ENCODE data around the gene BCKDHB. TPM values are rescaled to one million over a fixed set of nuclear protein-coding genes. Genes with fewer than 3 reads are reported as not detected.

BCKDHB gene
- total and polyA plus RNA-seq, 2 donors (not counting 1 experiment from before 2014, with no cell fraction given): 9.6 to 20.1 TPM

- no peak overlapping the region for H3K4me3 Mint-ChIP-seq
- Histone ChIP-seq H3K4me2 (replicated peaks; ENCODE audit: low read depth, low read length, poor library complexity, severe bottlenecking) (no peak overlapping the region), H3K4me1 (ENCODE audit: control insufficient read depth in 2 of 2, insufficient read depth in 2 of 2, low read length in 2 of 2) (peaks cover 7 to 12% of the 10 kb centered on the region in 2 donors), H4K20me1 (ENCODE audit: control insufficient read depth, insufficient read depth, low read length, poor library complexity, severe bottlenecking) (no peaks in the 10 kb centered on the region), H3K27me3 (replicated peaks in 1 of 4; ENCODE audit: control extremely low read depth in 1 of 4, control insufficient read depth in 3 of 4, insufficient read depth in 4 of 4, low read length in 3 of 4) (no peaks in the 10 kb centered on the region), H3K27ac (ENCODE audit: low read length in 2 of 2) (no peak overlapping the region), H3K9me3 (ENCODE audit: control extremely low read depth in 1 of 3, control insufficient read depth in 2 of 3, insufficient read depth in 1 of 3, low read length in 2 of 3) (no peaks in the 10 kb centered on the region), H3K36me3 (replicated peaks in 1 of 2; ENCODE audit: control extremely low read depth in 1 of 2, control insufficient read depth in 1 of 2, extremely low read depth in 1 of 2, insufficient read depth in 2 of 2, low read length in 1 of 2) (peaks cover 0 to under 1% of the 10 kb centered on the region in 2 experiments), H3K4me3 (ENCODE audit: control extremely low read depth in 1 of 5, extremely low read depth in 1 of 5, insufficient read depth in 1 of 5, low read depth in 2 of 5, low read length in 4 of 5) (no peak overlapping the region), H3K79me2 (ENCODE audit: control insufficient read depth, insufficient read depth, low read length) (no peaks in the 10 kb centered on the region), H3K9ac (ENCODE audit: low read length) (no peak overlapping the region), H2AFZ (ENCODE audit: insufficient read depth, low read depth, low read length, poor library complexity, severe bottlenecking) (no peak overlapping the region)
- peaks cover 7% of the 10 kb centered on the region for H3K4me1 Mint-ChIP-seq
- H3K27me3 Mint-ChIP-seq: no peaks in the 10 kb centered on the region
- ChIA-PET POLR2A (no interaction called here), CTCF (no interaction called here)
- WGBS (ENCODE audit: insufficient coverage): 100% methylated on average over 1 of the region's 1 CpG
- no peak overlapping the region for H3K27ac Mint-ChIP-seq
- no peak for TF ChIP-seq EZH2 (IDR thresholded peaks at IDR 0.05; ENCODE audit: borderline replicate concordance, insufficient read depth, low read depth, low read length, poor library complexity, severe bottlenecking)
- TF ChIP-seq CTCF (IDR thresholded peaks at IDR 0.05): no peak
- intact Hi-C loops (cut with micrococcal nuclease): no loop called here
- DNase-seq: no peak
- H3K9me3 Mint-ChIP-seq (ENCODE audit: insufficient read depth): no peaks in the 10 kb centered on the region
- no peak for ATAC-seq (ENCODE audit: low read depth)
Observed at GRCh38 chr6:80161434-80161833, 55.0 kb downstream of the BCKDHB start.

GRCh38 chr6:80163754-80164187 is 57.3 kb downstream of the BCKDHB start:
- Histone ChIP-seq H2AFZ (ENCODE audit: insufficient read depth, low read depth, low read length, poor library complexity, severe bottlenecking) (peak overlapping the region; percentile 62), H3K4me3 (ENCODE audit: control extremely low read depth in 1 of 5, extremely low read depth in 1 of 5, insufficient read depth in 1 of 5, low read depth in 2 of 5, low read length in 4 of 5) (no peak overlapping the region), H3K27ac (ENCODE audit: low read length in 2 of 2) (no peak overlapping the region), H3K9ac (ENCODE audit: low read length) (peak overlapping the region; percentile 10), H3K4me2 (replicated peaks; ENCODE audit: low read depth, low read length, poor library complexity, severe bottlenecking) (peak overlapping the region; percentile 45), H3K4me1 (ENCODE audit: control insufficient read depth in 2 of 2, insufficient read depth in 2 of 2, low read length in 2 of 2) (peaks cover 7 to 12% of the 10 kb centered on the region in 2 donors), H3K9me3 (ENCODE audit: control extremely low read depth in 1 of 3, control insufficient read depth in 2 of 3, insufficient read depth in 1 of 3, low read length in 2 of 3) (no peaks in the 10 kb centered on the region), H3K36me3 (replicated peaks in 1 of 2; ENCODE audit: control extremely low read depth in 1 of 2, control insufficient read depth in 1 of 2, extremely low read depth in 1 of 2, insufficient read depth in 2 of 2, low read length in 1 of 2) (peaks cover 0 to 9% of the 10 kb centered on the region in 2 experiments), H3K27me3 (replicated peaks in 1 of 4; ENCODE audit: control extremely low read depth in 1 of 4, control insufficient read depth in 3 of 4, insufficient read depth in 4 of 4, low read length in 3 of 4) (no peaks in the 10 kb centered on the region), H4K20me1 (ENCODE audit: control insufficient read depth, insufficient read depth, low read length, poor library complexity, severe bottlenecking) (no peaks in the 10 kb centered on the region), H3K79me2 (ENCODE audit: control insufficient read depth, insufficient read depth, low read length) (no peaks in the 10 kb centered on the region)
- H3K4me1 Mint-ChIP-seq: peaks cover 7% of the 10 kb centered on the region
- CTCF ChIA-PET: no interaction called here
- no peaks in the 10 kb centered on the region for H3K9me3 Mint-ChIP-seq (ENCODE audit: insufficient read depth)
- DNase-seq (peak; percentile 38), ATAC-seq (ENCODE audit: low read depth) (peak; percentile 68)
- H3K4me3 Mint-ChIP-seq: no peak overlapping the region
- 6% methylated on average over 3 of the region's 3 CpGs for WGBS (ENCODE audit: insufficient coverage)
- POLR2A ChIA-PET: no interaction called here
- TF ChIP-seq CTCF (IDR thresholded peaks at IDR 0.05) (no peak), EZH2 (IDR thresholded peaks at IDR 0.05; ENCODE audit: borderline replicate concordance, insufficient read depth, low read depth, low read length, poor library complexity, severe bottlenecking) (no peak)
- H3K27ac Mint-ChIP-seq: no peak overlapping the region
- intact Hi-C loops (cut with micrococcal nuclease): no loop called here
- no peaks in the 10 kb centered on the region for H3K27me3 Mint-ChIP-seq

Data from B cell (primary cell).